ENCODE data around the gene HCFC1. TPM values are rescaled to one million over a fixed set of nuclear protein-coding genes. Genes with fewer than 3 reads are reported as not detected.

HCFC1 gene
- total RNA-seq, 1 donor from 2014 or later = 73.9 TPM

DNA sequence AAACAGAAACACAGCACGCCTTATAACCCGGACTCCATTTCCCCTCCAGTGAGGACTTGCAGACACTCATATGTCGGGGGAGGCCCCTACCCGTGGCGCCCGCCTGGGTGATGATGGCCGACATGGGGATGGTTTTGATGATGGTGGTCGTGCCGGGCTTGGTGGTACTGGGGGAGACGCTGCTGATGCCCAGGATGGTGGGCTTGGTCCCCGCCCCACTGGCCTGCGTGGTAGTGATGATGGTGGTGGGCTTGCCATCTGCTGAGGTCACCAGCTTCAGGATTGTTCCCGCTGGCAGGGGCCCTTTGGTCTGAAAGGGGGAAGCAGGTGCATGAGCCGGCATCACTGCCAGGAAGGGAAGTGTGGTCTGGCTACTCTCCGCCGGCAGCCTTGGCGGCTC is 14.4 kb downstream of the HCFC1 start:
- no peak for DNase-seq (ENCODE audit: low spot score)

DNA sequence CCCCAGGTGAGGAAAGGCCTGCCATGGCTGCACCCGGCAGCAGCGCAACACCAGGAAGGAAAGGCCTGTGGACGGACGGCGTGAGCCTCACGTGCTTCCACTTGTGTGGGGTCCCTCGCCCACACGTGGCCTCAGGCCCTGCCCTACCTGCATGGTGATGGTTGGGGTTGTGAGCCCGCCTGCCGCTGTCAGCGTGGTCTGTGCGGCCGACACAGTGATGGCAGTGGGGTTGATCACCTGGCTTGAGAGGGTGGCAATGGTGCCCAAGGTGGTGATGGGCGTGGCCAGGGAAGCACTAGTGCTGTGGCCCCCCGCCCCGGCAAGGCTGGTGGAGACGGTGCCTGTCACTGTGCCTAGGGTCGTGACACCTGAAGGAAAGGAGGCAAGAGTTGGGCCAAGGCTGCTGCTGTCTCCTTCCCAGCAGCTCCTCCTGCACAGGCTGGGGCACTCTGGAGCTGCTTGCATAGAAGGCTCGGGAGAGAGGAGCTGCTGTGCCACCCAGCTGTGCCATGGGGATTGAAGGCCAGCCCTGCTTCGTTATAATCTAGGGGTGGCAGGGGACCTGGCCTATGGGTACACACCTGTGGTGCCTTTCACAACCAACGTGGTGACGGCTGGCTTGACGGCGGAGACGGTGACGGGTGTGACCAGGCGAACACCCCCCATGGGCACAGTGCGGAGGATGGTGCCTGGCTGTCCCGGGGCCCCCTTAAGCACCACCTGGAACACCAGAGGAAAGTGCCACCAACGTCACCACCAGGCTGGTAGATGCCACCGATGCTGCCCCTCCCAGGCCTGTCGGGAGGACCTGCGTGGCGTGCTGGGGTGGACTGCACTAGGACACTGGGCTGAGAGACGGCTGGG is 15.3 kb downstream of the HCFC1 start:
- no peak for DNase-seq (ENCODE audit: low spot score)

DNA sequence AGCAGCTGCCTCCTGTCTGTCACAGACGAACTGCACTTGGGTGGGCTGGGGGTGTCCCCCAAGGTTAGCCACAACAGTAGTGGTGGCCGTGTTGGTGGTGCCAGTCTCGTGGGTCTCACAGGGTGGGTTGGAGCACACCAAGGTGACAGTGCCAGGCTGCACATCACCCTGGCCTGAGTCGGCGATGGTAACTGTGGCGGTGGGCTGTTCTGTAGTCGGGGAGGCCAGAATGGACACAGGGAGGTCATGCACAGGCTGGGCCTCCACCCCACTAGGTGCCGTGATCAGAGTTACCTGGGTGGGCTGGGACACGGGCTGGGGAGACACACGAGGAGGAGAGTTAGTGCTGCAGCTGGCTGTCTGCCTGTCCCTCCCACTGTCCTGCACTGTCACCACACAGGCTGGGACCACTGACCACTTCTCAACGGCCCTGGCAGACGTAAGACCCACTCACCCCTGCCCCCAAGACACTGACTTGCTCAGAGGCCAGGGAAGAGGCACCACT is 16.3 kb downstream of the HCFC1 start:
- no peak for DNase-seq (ENCODE audit: low spot score)

GRCh38 chrX:153954558-153955227 is 16.9 kb downstream of the HCFC1 start:
- DNase-seq (ENCODE audit: low spot score) = no peak

GRCh38 chrX:153953892-153954557 is 17.6 kb downstream of the HCFC1 start:
- no peak for DNase-seq (ENCODE audit: low spot score)

- peak; percentile 80 for DNase-seq (ENCODE audit: low spot score)
Measured at GRCh38 chrX:153953342-153953830, 18.2 kb downstream of the HCFC1 start.

GRCh38 chrX:153952373-153953026 is 19.1 kb downstream of the HCFC1 start:
- no peak for DNase-seq (ENCODE audit: low spot score)

DNA sequence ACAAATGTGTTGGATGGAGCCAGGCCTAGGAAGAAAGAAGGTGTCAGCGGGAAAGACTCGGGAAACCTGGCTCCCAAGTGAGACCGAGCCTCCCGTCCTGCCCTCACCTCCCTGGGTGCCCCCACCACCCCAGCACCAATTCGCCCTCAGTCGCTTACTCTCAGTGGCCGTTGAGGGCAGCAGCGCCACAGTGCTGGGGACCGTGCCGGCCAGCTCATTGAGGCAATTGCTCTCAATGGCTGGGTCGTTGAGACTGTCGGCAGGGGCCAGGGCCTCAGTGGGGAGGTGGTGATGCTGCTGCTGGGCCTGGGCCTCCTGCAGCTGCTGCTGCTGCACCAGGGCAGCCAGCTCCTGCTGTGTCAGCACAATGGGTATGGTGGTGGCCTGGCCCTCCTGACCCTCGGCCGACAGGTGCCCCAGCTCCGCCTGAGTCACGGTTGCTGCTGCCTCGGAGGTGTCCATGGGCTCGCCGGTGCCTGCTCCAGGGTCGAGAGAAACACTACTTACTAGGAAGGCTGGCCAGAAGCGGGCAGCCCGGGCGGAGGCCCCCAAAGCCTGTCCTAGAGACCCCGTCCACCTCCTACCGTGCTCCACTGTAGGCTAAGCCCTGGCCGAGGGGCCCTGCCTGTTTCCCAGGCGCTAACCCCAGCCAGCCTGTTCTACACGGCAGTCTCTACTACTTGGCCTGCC is 19.8 kb downstream of the HCFC1 start:
- DNase-seq (ENCODE audit: low spot score) = no peak

DNA sequence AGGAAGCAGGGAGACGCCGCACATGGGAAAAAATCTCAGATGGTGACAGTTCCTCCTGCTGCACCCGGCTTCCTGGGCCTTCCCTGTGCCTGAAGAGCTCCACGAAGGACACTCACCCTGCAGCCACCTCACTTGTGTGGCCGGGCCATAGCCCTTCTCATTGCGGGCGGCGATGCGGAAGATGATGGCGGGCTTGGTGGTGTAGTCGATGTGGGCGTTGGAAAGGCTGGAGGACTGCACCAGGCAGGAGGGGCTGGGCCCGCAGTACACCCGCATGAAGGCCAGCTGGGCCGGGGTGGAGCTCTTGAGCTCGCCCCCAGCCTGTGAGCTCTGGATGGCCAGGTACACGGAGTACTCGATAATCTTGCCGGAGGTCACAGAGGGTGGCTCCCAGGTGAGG is 21.5 kb downstream of the HCFC1 start:
- no peak for DNase-seq (ENCODE audit: low spot score)

GRCh38 chrX:153948847-153949805 is 22.5 kb downstream of the HCFC1 start:
- no peak for DNase-seq (ENCODE audit: low spot score)

GRCh38 chrX:153948002-153948466 is 23.6 kb downstream of the HCFC1 start:
- no peak for DNase-seq (ENCODE audit: low spot score)

GRCh38 chrX:153947009-153947769 is 24.4 kb downstream of the HCFC1 start:
- no peak for DNase-seq (ENCODE audit: low spot score)

DNA sequence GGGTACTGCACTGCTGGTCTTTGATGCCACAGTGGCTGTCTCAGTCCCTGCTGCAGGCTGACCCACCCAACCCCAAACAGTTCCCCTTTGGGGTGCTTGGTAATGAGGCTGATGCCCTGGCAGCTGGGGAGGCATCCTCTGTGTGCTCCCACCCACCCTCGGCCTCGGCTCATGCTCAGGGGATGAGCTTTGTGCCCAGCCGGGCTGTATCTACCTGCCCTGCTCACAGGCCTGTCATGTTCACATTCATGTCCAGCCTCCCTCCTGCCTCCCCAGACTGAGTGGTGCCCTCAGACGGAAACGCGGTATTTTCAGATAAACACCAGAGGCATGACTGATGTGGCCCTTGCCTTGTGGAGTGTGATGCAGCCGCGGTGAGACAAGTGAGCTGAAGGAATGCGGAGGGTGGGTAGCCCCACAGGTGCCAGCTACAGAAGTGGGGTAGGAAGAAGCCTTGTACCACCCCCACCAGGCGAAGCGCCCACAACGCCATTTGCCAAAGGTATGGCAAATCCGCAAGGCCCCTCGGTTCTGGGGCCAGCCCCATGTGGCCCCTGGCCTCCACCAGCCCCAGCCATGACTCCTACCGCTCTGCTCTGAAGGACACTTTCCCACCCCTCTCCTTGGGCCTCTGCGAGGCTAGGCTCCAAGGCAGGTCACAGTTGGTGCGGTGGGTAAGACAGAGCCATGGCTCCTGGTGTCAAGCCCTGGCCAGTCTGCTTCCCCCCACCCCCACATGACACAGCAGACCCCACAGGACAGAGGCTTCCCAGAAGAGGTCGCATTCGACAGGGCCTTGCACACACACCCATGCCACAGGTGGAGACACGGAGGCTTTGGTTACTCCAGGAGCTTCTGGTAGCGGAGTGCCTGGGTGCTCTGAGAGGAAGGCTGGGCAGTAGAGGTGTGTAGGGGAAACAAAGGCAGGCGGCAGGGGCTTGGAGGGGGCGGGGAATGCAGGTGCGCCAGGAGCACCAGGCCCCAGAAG is 25.4 kb downstream of the HCFC1 start:
- DNase-seq (ENCODE audit: low spot score) = no peak

- no peak for DNase-seq (ENCODE audit: low spot score)
Measured at GRCh38 chrX:153944800-153945150, 26.8 kb downstream of the HCFC1 start.

- DNase-seq (ENCODE audit: low spot score) = no peak
Measured at GRCh38 chrX:153944140-153944799, 27.3 kb downstream of the HCFC1 start, which contains the start of gene RENBP. TSS of gene RENBP (minus strand) at chrX:153944643. CDS start at chrX:153944610, 33 bp downstream.

DNA sequence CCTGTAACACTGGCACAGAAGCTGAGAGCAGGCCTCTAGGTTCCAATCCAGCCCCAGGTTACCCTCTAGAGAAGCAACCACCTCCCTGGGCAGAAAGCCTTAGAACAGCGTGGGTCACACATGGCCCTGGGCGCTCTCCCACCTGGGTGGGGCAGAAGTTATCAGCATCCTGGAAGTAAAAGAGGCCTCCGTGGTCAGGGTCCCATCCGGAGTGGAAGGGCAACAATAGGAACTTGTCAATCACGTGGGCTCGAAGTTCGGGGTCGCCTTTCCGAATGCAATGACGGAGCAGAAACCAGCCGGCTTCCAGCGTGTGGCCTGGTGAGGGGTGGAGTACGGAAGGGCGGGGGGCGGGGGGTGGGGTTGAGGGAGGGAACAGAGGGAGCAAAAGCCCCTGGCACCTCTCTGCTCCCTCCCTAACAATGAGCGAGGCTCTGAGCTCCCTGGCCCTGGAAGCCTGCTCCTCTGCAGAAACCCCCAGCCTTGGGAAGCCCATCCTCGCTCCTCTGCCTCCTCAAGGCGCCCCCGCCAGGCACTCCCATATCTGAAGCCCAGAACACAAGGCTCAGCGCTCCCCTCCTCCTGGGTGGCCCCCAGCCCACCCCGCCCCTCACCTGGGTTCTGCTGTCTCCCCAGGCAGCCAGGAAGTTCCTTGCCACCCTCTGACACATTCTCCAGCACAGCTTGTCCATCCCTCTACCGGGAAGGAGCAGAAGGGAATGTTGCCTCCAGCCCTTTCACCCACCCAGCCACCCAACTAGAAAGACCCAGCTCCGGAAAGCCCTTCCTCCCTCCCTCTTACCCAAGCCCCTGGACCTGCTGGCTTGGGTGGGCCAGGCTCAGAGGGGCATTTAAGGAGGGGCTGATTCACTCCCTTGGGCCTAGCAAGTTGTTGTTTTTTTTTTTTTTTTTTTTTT is 30.0 kb downstream of the HCFC1 start:
- DNase-seq (ENCODE audit: low spot score) = no peak
